ENCODE data around the gene GNG8. TPM values are rescaled to one million over a fixed set of nuclear protein-coding genes. Genes with fewer than 3 reads are reported as not detected.
A peak's percentile ranks its signal among the peaks of the same experiment; 100 is the strongest.
"Not testable (repeated sequence)": the region's sequence is repeated elsewhere in the genome, so short reads cannot be mapped to it uniquely, and the experiment has no call there.

The GNG8 gene
- polyA plus RNA-seq, 4 donors, result 2.4 to 4.7 (median 2.7) TPM

- no peak for DNase-seq (ENCODE audit: low read depth in 4 of 4, low spot score in 3 of 4)
Observed at GRCh38 chr19:46648060-46648960, 12.3 kb upstream of the GNG8 start.

GRCh38 chr19:46646402-46646801 lies 10.4 kb upstream of the GNG8 start:
- DNase-seq (ENCODE audit: low read depth in 4 of 4, low spot score in 3 of 4), result no peak

GRCh38 chr19:46644720-46645119 lies 8.7 kb upstream of the GNG8 start:
- DNase-seq (ENCODE audit: low read depth in 4 of 4, low spot score in 3 of 4), result no peak

GRCh38 chr19:46640656-46641055 lies 4.7 kb upstream of the GNG8 start:
- DNase-seq (ENCODE audit: low read depth in 4 of 4, low spot score in 3 of 4), result no peak

- DNase-seq (ENCODE audit: low read depth in 4 of 4, low spot score in 3 of 4), result peak in 1 of 4 donors; percentile 80
Observed at GRCh38 chr19:46639358-46640182, 3.6 kb upstream of the GNG8 start.

GRCh38 chr19:46637224-46637623 lies 1.2 kb upstream of the GNG8 start:
- no peak for DNase-seq (ENCODE audit: low read depth in 4 of 4, low spot score in 3 of 4)

GRCh38 chr19:46634656-46635218 lies 1.3 kb downstream of the GNG8 start:
- DNase-seq (ENCODE audit: low read depth in 4 of 4, low spot score in 3 of 4), result no peak

GRCh38 chr19:46634045-46634655 lies 1.9 kb downstream of the GNG8 start:
- DNase-seq (ENCODE audit: low read depth in 4 of 4, low spot score in 3 of 4), result no peak

GRCh38 chr19:46633130-46633529 lies 2.9 kb downstream of the GNG8 start:
- no peak for DNase-seq (ENCODE audit: low read depth in 4 of 4, low spot score in 3 of 4)

GRCh38 chr19:46631481-46631880 lies 4.5 kb downstream of the GNG8 start:
- DNase-seq (ENCODE audit: low read depth in 4 of 4, low spot score in 3 of 4), result no peak

- DNase-seq (ENCODE audit: low read depth in 4 of 4, low spot score in 3 of 4), result no peak
Observed at GRCh38 chr19:46630586-46631205, 5.3 kb downstream of the GNG8 start.

GRCh38 chr19:46629546-46630025 lies 6.4 kb downstream of the GNG8 start:
- no peak for DNase-seq (ENCODE audit: low read depth in 4 of 4, low spot score in 3 of 4)

GRCh38 chr19:46628970-46629369 lies 7.0 kb downstream of the GNG8 start:
- not testable (repeated sequence) for DNase-seq (ENCODE audit: low read depth in 4 of 4, low spot score in 3 of 4)

- DNase-seq (ENCODE audit: low read depth in 4 of 4, low spot score in 3 of 4), result no peak
Observed at GRCh38 chr19:46626446-46626845, 9.6 kb downstream of the GNG8 start.

- DNase-seq (ENCODE audit: low read depth in 4 of 4, low spot score in 3 of 4), result no peak
Observed at GRCh38 chr19:46625731-46626130, 10.3 kb downstream of the GNG8 start.

GRCh38 chr19:46624958-46625661 lies 10.9 kb downstream of the GNG8 start, which contains the start of gene PTGIR:
Gene PTGIR, minus strand, starts transcription at chr19:46625089. Its CDS starts 864 bp downstream, at chr19:46624225.
- no peak for DNase-seq (ENCODE audit: low read depth in 4 of 4, low spot score in 3 of 4)

GRCh38 chr19:46623915-46624502 lies 12.0 kb downstream of the GNG8 start:
- no peak for DNase-seq (ENCODE audit: low read depth in 4 of 4, low spot score in 3 of 4)

- DNase-seq (ENCODE audit: low read depth in 4 of 4, low spot score in 3 of 4), result no peak
Observed at GRCh38 chr19:46622118-46622446, 13.9 kb downstream of the GNG8 start.

Data from right renal pelvis (tissue), 4 donors.